IMR-90 (cell line): Measurements from ENCODE around the gene E2F8.

Experiments used
- CTCF ChIP-seq: conservative IDR thresholded peaks from 2 replicates; pipeline ENCODE4 v1.5.1; 2012; ENCODE audit warnings: mild to moderate bottlenecking, low read depth, low read length, improper control_type of control experiment
- MAZ ChIP-seq: IDR thresholded peaks from 2 replicates; pipeline ENCODE4 v1.6.1; 2012; ENCODE audit warnings: low read depth, mild to moderate bottlenecking, low read length, improper control_type of control experiment, moderate library complexity, borderline replicate concordance
- POLR2A ChIP-seq: IDR thresholded peaks from 2 replicates; pipeline ENCODE4 v1.6.1; 2012; ENCODE audit warnings: mild to moderate bottlenecking, low read depth, low read length
- RFX5 ChIP-seq: IDR thresholded peaks from 2 replicates; pipeline ENCODE4 v1.8.0; 2012; ENCODE audit warnings: low read depth, mild to moderate bottlenecking, low read length, moderate library complexity
- USF2 ChIP-seq: fragments of 150-350 bp; IDR thresholded peaks from 2 replicates; pipeline ENCODE4 v1.6.1; 2017; ENCODE audit warnings: mild to moderate bottlenecking, antibody characterized with exemption, low read length, low read depth

GRCh38 chr11:19246816-19247215 lies 6.1 kb upstream of the E2F8 start:
- TF ChIP-seq POLR2A (no peak), CTCF (no peak), RFX5 (no peak), MAZ (no peak), USF2 (no peak)
